Measurements from ENCODE around the gene SLCO6A1.
"Not testable (repeated sequence)": the region's sequence is repeated elsewhere in the genome, so short reads cannot be mapped to it uniquely, and the experiment has no call there.

SLCO6A1 gene, protein sequence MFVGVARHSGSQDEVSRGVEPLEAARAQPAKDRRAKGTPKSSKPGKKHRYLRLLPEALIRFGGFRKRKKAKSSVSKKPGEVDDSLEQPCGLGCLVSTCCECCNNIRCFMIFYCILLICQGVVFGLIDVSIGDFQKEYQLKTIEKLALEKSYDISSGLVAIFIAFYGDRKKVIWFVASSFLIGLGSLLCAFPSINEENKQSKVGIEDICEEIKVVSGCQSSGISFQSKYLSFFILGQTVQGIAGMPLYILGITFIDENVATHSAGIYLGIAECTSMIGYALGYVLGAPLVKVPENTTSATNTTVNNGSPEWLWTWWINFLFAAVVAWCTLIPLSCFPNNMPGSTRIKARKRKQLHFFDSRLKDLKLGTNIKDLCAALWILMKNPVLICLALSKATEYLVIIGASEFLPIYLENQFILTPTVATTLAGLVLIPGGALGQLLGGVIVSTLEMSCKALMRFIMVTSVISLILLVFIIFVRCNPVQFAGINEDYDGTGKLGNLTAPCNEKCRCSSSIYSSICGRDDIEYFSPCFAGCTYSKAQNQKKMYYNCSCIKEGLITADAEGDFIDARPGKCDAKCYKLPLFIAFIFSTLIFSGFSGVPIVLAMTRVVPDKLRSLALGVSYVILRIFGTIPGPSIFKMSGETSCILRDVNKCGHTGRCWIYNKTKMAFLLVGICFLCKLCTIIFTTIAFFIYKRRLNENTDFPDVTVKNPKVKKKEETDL

DNA sequence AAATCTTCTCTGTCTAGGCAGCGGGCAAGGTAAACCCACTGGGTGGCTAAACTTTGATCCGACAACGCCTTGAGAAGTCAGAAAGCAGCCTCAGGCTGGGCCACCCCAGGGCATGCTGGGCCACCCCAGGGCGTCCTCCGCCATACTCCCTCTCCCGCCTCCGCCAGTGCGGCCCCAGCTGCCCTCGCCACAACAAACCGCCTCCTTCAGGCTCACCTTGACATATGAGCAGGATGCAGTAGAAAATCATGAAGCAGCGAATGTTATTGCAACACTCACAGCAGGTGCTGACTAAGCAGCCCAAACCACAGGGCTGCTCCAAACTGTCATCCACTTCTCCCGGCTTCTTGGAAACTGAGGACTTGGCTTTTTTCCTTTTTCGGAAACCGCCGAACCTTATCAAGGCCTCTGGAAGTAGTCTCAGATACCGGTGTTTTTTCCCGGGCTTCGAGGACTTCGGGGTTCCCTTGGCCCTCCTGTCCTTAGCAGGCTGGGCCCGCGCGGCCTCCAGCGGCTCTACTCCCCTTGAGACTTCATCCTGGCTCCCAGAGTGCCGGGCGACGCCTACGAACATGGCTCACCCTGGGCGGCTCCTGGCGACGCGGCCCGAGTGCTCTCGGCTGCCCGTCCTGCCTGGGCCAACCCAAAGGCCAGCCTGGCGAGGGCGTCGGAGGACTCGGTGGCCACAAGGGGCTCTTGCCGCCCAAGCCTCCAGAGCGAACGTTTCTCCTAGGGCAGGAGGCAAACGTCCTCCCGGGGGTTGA is at the start of gene SLCO6A1:
Gene SLCO6A1 (minus strand): TSS at position 731 of the 764 bp plus-strand sequence. CDS start 157 bp downstream, at position 574.
- DNase-seq (ENCODE audit: low read depth), result no peak

DNA sequence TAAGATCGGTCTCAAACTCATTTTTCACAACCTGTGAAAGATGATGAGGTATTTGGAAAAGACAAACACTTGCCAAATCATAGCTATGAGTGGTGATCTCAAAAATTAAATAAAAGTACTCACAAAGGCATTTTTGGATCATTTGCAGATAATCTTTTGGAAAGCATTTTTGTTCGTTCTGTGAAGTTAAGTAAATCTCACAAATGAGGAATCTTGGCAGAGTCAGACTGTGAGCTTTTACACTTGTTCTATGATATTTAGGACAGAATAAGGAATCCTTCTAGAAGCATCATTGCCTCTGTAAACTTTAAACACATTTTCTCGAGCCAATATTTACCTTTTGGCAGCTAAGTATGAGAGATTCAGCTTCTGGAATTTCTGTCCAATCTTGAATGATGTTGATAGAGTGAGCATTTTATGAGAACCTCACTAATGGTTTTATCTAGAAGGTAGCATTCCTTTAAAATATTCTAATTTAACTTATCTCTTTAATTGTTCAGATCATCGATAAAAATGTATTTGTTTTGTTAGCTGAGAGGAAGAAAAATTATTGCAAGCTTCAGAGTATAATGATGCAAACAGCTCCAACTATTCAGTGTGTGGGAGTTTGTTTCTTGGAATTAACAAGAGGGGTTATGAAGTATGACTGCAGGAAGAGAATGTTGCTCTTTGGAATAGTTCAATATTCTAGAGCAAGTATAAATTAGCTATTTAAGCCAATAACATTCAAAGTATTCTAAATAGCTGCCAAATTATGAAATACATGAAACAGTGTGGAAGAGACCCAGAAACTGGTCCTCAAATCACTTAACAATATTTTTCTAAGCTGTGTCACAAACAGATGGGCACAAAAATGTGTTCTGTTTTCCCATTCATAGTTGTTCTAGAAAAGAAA is 48.6 kb upstream of the SLCO6A1 start:
- no peak for DNase-seq (ENCODE audit: low read depth)

DNA sequence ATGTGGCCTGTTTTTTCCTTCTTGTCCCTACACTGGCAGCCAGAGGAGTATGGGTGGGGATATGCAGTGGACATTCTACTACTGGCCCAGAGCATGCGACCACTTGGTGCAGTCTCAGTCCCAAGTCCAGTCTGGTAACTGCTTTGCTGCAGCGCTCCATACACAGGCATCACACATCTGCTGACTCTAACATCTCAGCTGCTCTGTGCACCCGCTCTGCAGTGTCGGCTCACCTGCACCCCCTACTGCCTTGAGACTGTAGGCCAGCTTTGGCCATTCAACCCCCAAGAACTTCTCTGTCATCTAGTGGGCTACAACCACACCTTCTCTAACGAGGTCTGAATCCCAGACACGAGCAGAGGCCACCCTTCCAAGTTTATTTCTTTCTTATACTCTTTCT is 46.4 kb upstream of the SLCO6A1 start:
- DNase-seq (ENCODE audit: low read depth), result no peak

DNA sequence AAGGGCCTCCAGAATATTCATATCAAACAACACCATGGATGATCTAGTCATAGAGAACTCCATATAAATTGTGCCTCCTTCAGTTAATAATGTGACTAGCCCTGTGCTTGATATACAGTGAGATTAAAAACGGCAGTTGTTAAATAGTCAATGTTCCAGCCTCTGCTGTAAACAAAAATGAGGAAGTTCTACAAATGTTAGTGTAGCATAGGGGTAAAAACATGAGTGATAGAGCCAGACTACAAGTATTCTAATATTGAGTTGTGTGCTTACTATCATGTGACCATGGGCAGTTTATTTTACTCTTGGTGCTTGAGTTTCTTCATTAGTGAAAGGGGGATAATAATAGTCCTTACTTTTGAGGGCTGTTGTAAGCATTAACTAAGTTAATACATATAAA is 43.3 kb upstream of the SLCO6A1 start:
- no peak for DNase-seq (ENCODE audit: low read depth)

DNA sequence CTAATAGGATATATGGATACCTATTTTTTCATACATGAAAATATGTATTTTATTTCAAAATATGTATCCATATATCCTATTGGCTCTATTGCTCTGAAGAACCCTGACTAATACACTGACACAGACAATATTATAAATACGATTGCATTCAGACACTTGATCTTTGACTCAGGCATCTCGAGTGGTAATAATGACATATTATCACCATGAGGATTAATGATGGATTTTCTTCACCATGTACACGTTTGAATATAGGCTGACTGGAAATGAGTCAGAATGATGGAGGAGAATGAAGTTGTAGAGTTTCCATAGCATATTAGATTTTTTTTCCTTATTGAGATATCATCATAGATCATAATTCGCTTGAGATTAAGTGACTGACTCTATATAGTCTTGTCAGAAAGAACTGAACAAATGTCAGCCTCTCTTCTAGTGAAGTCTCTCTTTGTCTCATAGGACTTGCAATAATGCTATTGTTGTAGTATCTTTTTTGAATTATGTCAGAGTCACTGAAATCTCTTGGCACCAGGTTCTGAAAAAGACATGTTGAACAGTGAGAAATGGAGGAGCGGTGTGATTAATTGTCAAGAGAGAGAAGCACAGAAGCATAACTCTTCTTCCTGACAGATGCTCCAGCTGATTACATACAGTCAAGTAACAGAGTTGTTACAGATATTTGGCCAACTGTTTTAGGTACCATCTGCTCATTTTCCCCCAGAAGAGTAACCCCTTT is 41.4 kb upstream of the SLCO6A1 start:
- no peak for DNase-seq (ENCODE audit: low read depth)

DNA sequence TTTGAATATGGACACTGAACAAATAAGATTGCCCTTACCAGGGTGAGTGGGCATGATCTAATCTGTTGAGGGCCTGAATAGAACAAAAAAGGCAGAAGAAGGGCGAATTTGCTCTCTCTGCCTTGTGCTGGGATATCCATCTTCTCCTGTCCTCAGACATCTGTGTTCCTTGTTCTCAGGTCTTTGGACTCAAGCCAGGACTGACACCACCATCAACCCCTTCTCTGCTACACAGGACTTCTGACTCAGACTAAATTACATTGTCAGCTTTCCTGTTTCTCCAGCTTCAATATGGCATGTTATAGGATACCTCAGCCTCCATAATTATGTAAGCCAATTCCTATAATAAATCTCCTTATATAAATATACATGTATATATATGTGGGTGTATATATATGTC is 40.8 kb upstream of the SLCO6A1 start:
- no peak for DNase-seq (ENCODE audit: low read depth)

DNA sequence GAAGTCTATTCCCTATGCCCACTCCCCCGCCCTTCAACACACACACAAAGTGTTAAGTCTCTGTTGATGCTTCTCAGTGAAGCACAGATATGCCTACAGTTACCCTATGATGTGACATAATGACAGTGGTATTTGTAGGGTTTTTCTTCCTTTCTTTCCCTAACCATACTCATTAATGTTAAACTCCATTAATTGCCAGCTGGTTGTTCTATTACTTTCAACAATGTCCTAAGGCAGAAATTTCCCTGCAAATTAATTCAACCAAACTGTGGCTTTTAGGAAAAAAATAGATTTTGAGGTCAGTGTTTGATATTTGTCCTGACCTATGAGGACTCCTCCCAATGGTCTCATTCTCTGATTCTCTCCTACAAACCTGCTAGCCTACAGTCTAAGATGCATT is 38.2 kb upstream of the SLCO6A1 start:
- no peak for DNase-seq (ENCODE audit: low read depth)

DNA sequence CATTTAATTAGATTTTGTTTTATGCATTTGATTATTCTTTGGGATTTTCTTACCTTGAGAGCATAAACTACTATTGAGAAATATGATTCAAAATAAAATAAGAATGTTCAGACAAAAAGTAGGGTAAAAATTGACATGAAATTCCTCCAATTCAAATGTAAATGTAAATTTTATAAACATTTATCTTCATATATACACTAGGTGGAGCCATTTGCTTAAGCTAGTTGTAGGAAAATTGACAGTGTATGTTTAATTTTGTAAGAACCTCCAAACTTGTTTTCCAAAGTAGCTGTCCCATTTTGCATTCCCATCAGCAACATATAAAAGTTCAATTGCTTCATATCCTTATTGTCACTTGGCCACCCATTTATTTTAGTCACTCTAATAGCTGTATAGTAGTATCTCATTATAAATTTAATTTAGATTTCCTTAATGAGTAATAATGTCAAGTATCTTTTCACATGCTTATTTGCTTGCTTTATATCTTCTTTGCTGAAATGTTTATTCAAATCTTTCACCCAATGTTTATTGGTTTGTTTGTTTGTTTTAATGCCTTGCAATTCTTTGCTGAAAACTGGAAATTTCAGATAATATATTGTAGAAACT is 37.6 kb upstream of the SLCO6A1 start:
- no peak for DNase-seq (ENCODE audit: low read depth)

DNA sequence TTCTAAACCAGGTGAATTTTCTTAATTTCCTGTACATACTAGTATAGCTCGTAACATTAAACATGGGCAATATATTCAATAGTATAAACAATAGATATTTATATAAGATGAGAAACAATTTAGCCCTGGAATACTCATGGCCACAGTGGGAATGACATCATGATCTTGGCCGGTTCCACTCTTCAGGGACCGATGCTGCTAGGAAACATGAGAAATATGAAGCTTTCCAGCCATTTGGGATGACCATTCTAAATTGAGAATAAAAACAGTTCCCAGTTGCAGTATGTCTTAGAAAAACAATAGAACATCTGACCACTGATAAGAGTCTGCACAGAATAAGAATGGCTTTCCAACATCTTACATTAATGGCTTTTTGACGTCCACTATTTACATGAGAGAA is 33.3 kb upstream of the SLCO6A1 start:
- DNase-seq (ENCODE audit: low read depth), result no peak

DNA sequence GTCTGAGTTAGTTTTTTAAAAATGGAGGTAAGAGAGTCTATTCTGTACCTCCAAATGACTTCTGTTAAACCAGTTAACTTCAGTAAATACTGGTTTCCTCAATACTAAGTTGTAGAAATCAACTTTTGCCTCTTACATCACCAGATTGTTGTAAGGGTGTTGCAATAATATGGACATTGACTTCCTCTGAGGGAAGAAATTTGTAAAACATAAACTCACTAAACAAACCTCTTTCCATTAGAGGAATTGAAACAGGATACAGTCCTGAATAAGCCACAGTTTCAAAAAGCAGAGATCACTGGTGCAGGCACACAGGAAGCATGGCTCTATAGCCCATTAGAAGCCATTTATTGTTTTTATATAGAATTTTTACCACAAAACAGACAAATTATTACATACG is 32.7 kb upstream of the SLCO6A1 start:
- no peak for DNase-seq (ENCODE audit: low read depth)

DNA sequence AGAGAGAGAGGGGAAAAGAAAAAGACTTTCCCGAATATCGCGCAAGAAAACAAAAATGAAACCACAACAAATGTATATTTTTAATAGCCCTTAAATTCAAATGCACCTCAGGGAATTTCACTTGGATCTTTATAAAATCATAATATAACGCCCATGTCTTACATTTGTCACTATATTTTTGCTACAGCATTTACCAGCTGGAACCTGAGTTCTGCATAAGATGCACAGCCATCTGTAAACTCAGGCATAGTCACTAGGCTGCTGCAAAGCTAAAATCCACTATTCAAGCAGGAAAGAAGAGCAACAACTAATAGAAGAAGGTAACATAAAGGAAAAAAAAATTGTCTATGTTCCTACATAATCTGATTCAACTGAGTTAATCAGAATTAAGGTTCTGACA is 30.6 kb upstream of the SLCO6A1 start:
- no peak for DNase-seq (ENCODE audit: low read depth)

DNA sequence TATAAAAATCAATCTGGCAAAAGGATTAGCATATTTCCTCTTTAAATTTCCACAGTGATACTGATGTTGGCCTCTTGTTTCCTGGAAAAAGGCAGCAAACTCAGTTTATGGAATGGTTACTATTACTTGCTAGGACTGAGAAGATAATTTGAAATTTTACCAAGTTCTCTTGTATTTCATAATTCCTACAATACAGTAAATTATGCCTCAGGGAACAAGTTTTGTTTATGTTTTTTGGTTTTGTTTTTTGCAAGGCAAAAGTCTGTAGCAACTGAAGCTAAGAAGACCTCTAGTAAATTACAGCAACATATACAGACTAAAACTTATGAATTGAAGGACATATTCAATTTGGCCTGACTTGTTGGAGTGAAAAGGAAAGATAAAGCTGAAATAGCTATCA is 30.2 kb upstream of the SLCO6A1 start:
- no peak for DNase-seq (ENCODE audit: low read depth)

DNA sequence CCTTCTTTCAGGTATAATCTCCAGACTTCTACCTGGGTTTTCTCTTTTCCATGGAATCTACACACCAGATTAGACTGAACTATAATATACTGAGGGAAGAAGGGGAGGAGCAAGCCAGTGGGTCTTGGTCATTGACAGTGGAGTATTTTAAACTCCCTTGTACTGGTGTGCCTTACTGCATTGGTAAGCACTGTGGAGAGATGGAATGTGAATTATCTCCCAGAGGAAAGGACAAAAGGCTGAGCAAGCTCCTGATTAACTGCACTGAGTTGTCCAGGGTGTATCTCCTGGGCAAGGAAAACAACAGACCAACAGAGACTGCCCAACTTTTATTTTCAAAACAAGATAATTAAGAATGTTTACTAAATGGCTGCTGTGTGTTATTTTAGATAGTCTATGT is 29.8 kb upstream of the SLCO6A1 start:
- no peak for DNase-seq (ENCODE audit: low read depth)

DNA sequence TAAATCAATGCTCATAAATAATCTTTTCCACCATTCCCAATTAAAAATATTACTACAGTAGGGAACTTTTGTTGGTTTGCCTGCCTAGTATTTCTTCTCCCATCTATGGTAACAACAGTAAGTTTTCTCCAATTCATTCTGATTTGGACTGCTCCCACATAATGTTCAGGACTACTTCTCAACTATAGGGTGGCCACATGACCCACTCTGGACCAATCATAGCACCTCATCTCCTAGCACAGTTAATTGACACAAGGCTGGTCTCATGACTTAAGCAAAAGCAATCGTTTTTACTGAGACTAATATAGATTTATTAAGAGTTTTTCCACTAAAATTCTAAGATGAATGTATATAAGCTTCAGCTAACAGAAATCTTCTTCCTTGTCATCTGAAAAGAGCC is 28.7 kb upstream of the SLCO6A1 start:
- DNase-seq (ENCODE audit: low read depth), result no peak

DNA sequence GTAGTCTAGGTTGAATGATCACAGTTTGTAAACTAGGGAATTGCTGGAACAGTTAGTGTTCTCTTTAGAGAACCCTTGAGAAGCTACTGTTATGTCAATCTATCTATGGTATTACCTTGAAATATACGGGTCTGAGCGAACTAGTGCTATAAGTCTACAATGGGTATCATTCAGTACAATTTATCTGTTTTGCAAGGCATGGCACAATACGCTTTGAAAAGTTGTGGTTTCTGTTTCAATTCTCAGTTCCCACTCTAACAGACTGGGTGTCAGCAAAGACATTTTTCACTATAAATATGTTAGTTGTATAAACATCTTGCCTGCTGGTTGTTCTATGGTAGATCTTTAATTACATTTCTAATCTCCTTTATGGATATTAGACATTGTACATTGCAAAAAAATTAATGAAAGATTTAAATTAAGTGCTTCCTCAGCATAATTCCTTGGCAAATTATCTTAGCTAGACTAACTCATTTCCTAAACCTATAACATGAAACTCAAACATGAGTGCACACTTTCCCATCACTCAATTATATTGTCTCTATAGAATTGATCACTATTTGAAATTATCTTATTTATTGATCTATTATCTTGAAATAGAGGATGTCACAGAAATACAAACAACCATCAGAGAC is 24.9 kb upstream of the SLCO6A1 start:
- no peak for DNase-seq (ENCODE audit: low read depth)

DNA sequence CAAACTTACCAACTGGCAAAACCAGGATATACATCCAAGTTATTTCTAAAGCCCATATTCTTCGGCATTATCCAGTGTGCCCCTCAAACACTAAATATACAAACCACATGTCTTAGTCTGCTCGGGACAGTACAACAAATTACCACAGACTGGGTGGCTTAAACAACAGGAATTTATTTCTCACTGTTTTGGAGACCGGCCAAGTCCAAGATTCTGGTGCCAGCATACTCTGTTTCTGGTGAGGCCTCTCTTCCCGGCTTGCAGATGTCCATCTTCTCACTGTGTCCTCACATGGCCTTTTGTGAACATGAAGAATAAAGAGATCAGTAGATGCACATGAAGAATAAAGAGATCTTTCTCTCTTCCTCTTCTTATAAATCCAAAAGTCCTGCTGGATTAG is 12.9 kb upstream of the SLCO6A1 start:
- no peak for DNase-seq (ENCODE audit: low read depth)

DNA sequence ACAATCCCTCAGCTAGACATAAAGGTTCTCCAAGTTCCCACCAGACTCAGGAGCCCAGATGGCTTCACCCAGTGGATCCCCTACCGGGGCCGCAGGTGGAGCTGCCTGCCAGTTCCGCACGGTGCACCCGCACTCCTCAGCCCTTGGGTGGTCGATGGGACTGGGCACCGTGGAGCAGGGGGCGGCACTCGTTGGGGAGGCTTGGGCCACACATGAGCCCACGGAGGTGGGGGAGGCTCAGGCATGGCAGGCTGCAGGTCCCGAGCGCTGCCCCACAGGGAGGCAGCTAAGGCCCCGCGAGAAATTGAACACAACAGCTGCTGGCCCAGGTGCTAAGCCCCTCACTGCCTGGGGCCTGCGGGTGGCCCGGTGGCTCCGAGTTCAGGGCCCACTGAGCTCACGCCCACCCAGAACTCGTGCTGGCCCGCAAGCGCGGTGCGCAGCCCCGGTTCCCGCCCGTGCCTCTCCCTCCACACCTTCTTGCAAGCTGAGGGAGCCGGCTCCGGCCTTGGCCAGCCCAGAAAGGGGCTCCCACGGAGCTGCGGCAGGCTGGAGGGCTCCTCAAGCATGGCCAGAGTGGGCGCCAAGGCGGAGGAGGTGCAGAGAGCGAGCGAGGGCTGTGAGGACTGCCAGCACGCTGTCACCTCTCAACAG is 7.4 kb downstream of the SLCO6A1 start:
- not testable (repeated sequence) for DNase-seq (ENCODE audit: low read depth)

DNA sequence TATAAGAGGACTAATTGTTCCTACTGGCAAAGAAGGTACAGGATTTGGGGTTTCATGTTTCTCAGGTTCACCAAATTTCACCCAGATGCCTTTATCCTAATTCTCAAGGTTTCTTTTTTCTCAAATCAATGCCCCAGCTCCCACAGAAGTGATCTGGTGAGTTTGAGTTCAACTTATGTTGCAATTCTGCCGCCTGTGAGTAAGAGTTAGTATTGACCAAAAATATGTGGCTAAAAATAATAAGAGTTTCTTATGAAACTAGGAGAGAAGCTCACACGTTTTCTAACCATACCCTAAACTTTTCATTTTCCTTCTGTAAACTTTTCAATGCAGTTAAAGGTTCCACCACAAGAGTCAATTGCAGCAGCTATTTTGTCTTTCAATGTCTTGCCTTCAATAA is 15.1 kb downstream of the SLCO6A1 start:
- no peak for DNase-seq (ENCODE audit: low read depth)

DNA sequence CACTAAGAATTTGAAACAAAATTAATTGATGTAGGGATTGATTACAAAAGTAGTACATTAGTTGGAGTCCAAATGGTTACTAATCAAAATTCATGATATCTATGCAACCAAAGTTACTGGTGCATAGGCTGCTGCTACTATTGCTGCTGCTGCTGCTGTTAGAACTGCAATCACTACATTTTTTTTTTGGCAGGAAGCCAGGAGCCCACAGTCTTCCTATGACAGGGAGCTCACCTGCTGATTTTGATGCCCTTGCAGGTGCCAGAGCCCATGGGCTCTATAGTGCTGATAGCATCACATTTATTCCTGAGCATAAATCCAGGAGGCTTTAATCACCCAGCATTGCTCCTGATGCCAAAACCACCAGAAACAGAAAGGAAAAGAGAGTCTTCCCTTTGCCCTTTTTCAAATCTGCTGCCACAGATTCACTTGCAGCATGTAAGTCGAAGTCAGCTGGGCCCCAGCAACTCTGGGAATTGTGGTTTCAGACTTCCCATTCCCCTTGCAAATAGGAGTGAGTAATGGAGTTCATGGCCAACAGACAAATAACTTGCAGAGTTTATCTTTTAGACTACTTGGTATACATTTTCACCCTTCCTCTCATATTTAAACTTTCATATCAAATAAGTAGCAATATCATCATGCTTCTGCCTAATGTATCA is 17.6 kb downstream of the SLCO6A1 start:
- DNase-seq (ENCODE audit: low read depth), result no peak

Data from activated gamma-delta T cell treated with anti-CD3 and anti-CD28 coated beads, Interleukin-2, amount 50 U/mL, for 16 hours (primary cell).